GM21390 (cell line): ENCODE measurements around the gene XYLT1.
"Not testable (repeated sequence)": the region's sequence is repeated elsewhere in the genome, so short reads cannot be mapped to it uniquely, and the experiment has no call there.

Experiments
- ATAC-seq: cut with Tn5 transposase; IDR thresholded peaks from one replicate; pipeline ENCODE4 v1.9.1; 2021; ENCODE audit not compliant: unreplicated experiment

The XYLT1 gene

GRCh38 chr16:17340804-17341203 is 130.0 kb downstream of the XYLT1 start:
- no peak for ATAC-seq

GRCh38 chr16:17339764-17340541 is 130.8 kb downstream of the XYLT1 start:
- ATAC-seq = no peak

GRCh38 chr16:17338244-17338643 is 132.5 kb downstream of the XYLT1 start:
- no peak for ATAC-seq

- no peak for ATAC-seq
Observed at GRCh38 chr16:17336530-17336900, 134.2 kb downstream of the XYLT1 start.

- no peak for ATAC-seq
Observed at GRCh38 chr16:17335826-17336529, 134.8 kb downstream of the XYLT1 start.

GRCh38 chr16:17335406-17335805 is 135.4 kb downstream of the XYLT1 start:
- not testable (repeated sequence) for ATAC-seq

GRCh38 chr16:17334096-17334495 is 136.7 kb downstream of the XYLT1 start:
- no peak for ATAC-seq

GRCh38 chr16:17333229-17333628 is 137.5 kb downstream of the XYLT1 start:
- no peak for ATAC-seq

GRCh38 chr16:17331991-17332390 is 138.8 kb downstream of the XYLT1 start:
- ATAC-seq = no peak

GRCh38 chr16:17331071-17331607 is 139.6 kb downstream of the XYLT1 start:
- ATAC-seq = no peak

- ATAC-seq = no peak
Observed at GRCh38 chr16:17330044-17330443, 140.7 kb downstream of the XYLT1 start.

GRCh38 chr16:17329391-17329790 is 141.4 kb downstream of the XYLT1 start:
- no peak for ATAC-seq

GRCh38 chr16:17328932-17329331 is 141.8 kb downstream of the XYLT1 start:
- ATAC-seq = no peak

GRCh38 chr16:17327664-17328335 is 143.0 kb downstream of the XYLT1 start:
- ATAC-seq = no peak

GRCh38 chr16:17325476-17326143 is 145.2 kb downstream of the XYLT1 start:
- ATAC-seq = no peak

- no peak for ATAC-seq
Observed at GRCh38 chr16:17324451-17324850, 146.3 kb downstream of the XYLT1 start.

- ATAC-seq = no peak
Observed at GRCh38 chr16:17323171-17323570, 147.6 kb downstream of the XYLT1 start.

GRCh38 chr16:17321824-17322223 is 148.9 kb downstream of the XYLT1 start:
- no peak for ATAC-seq

- no peak for ATAC-seq
Observed at GRCh38 chr16:17320009-17320408, 150.8 kb downstream of the XYLT1 start.

- ATAC-seq = no peak
Observed at GRCh38 chr16:17318238-17318637, 152.5 kb downstream of the XYLT1 start.

- ATAC-seq = no peak
Observed at GRCh38 chr16:17316005-17316404, 154.8 kb downstream of the XYLT1 start.
